ENCODE measurements around the gene LTBR.

- TF ChIP-seq GATA1 (IDR thresholded peaks at IDR 0.05; ENCODE audit: low read depth, low read length) (no peak), POLR2A (IDR thresholded peaks at IDR 0.05; ENCODE audit: low read length) (no peak)
These were observed 40.9 kb downstream of the LTBR start for GRCh38 chr12:6424866-6425265.

Measured in erythroblast (primary cell).